ENCODE measurements around the gene METAP1D.

Gene METAP1D

GRCh38 chr2:172093416-172094293 is 93.9 kb downstream of the METAP1D start:
- ATAC-seq = no peak

GRCh38 chr2:172094294-172095145 is 94.8 kb downstream of the METAP1D start:
- no peak for ATAC-seq

DNA sequence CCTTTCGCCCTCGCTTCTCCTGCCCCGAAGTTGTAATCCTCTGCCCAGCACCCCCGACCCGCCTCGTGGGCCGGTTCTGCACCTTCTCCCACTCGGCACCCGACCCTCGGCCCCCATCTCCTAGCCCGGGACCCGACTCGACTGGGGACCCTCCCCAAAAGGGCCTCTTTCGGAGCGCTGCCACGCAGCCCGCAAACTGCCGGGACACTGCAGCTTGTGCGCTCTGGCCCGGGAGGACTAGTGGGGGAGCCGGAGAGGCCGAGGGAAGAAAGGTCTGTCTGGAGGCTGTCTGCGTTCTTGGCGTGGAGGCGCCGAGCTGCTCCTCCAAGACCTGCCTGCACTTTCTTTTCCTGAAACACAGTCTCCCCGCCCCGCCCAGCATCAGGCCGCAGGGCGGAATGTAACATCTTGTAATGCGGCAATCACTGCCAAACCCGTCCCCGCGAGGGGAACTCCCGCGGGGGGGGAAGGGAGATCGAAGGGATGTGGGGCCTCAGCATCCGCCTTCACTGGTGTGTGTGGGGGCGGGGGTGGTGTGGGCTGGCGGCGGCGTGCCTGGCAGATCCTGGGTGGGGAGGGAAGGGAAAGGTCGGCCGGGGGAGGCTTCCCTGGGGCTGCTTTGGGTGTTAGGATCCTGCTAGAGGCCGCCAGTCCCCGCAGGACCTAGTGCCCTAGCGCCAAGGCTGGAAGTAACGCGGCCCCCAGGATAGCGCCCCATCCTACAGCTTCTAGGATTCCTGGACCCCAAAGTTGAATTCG is 95.6 kb downstream of the METAP1D start:
- peak; percentile 57 to 66 for ATAC-seq

DNA sequence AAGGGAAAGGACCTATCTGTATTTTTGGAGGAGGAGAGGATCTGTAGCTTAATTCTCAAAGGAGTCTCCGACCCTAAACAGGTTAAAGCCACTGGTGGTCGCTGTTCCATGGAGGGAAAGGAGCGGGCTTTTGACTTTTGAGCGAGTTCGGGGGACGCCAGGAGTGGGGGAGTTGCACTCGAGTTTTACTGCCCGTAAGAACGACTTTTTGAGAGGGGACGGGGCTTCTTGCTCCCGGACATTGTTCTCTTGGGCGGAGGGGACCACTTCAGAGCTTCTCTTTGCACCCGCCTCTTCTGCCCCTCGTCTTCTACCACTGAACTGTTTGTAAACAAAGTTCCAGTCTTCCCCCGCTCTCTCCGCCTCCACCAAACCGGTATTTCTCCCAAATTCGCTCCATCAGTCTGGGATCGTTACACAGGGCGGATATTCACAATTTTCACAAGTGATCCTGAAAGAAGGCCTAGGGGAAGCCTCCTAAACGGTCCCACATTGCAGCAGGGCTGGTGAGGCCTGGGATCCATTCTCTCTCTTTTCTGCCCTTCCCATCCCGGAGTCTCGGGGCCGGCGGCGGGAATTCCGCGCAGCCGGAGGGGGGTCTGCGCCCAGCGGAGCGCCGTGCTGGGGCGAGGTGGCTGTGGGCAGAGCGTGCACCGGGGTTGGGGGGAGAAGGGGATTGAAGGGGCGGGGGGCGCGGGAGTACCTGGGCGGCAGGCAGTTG is 96.3 kb downstream of the METAP1D start:
- ATAC-seq = no peak

DNA sequence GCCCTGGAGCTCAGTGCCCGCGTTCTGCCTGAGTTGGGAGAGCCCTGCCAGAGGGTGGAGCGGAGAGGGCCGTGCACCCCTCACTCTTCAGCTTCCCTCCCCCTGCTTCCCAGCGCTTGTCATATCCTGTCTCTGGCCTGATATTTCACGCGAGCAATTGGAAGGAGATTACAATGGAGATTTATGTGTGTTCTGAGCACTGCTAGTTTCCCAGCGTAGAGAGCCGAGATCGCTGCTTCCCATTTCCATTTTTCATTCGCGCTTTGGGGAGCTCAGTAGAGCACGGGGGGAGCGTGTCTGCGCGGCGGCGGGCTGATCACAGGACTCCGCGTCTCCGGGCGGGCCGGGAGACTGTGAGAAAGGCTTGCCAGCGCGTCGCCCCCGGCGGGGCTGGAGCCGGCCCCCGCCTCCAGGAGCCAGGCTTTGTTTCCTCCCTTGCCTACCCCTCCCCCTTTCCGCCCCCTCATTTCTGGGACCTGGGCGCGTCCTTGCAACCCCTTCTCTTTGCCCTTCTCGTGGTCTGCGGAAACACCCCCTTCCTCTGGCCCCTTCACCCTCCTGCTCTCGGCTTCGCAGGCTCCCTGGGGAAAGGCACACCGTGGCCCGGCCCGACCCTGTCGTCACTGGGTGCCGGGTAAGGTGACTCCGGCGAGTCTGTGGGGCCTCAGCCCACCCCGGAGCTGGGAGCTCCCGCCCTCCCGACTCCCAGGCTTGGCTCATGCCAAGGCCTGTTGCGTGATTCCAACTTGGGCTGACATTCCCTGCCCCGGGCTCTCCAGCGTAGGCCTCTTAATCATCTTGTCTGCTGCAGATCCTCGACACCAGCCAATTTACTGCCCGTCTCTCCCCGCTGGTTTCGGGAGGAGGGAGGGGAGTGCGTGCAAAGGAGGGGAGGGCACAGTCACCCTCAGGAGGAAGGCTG is 97.1 kb downstream of the METAP1D start:
- ATAC-seq = no peak

GRCh38 chr2:172097557-172098131 is 97.9 kb downstream of the METAP1D start:
- ATAC-seq = no peak

- ATAC-seq = no peak
Measured at GRCh38 chr2:172098287-172098649, 98.5 kb downstream of the METAP1D start.

GRCh38 chr2:172098650-172099471 is 99.1 kb downstream of the METAP1D start:
- peak in 1 of 2 donors; percentile 4 for ATAC-seq

- no peak for ATAC-seq
Measured at GRCh38 chr2:172099472-172100079, 99.8 kb downstream of the METAP1D start.

GRCh38 chr2:172100080-172100934 is 100.6 kb downstream of the METAP1D start:
- no peak for ATAC-seq

- ATAC-seq = no peak
Measured at GRCh38 chr2:172100935-172101820, 101.4 kb downstream of the METAP1D start.

GRCh38 chr2:172101821-172102390 is 102.2 kb downstream of the METAP1D start:
- peak in 1 of 2 donors; percentile 10 for ATAC-seq

GRCh38 chr2:172102391-172103359 is 102.9 kb downstream of the METAP1D start, which contains the start of gene DLX2:
Gene DLX2, minus strand, starts transcription at chr2:172102900. Its CDS starts 362 bp downstream, at chr2:172102538.
- peak; percentile 54 to 56 for ATAC-seq

- peak; percentile 18 to 26 for ATAC-seq
Measured at GRCh38 chr2:172103471-172104272, 103.9 kb downstream of the METAP1D start.

Data from activated CD4-positive, CD25-positive, alpha-beta regulatory T cell treated with anti-CD3 and anti-CD28 coated beads, Interleukin-2, amount 50 U/mL, for 24 hours (primary cell).